B cell (primary cell): ENCODE results near the gene LRIT3. TPM values are rescaled to one million over a fixed set of nuclear protein-coding genes. Genes with fewer than 3 reads are reported as not detected.

Experiments used
- ATAC-seq: fragments of 200-7000 bp; cut with Tn5 transposase; one replicate; pipeline ENCODE4 v1.10.0; 2021; ENCODE audit warnings: low read depth, mild to moderate bottlenecking, moderate number of reproducible peaks, moderate library complexity
- CTCF ChIA-PET: fragments of 350-600 bp; sonication (Branson Sonifier 250); formaldehyde crosslinking; loops from one replicate; lab custom pipeline; 2021; ENCODE audit warnings: antibody characterized with exemption, inconsistent platforms; lab: Charles Lee
- POLR2A ChIA-PET: fragments of 350-600 bp; sonication (Branson Sonifier 250); formaldehyde crosslinking; loops from one replicate; lab custom pipeline; 2021; ENCODE audit warnings: antibody characterized with exemption; lab: Charles Lee
- DNase-seq: peaks from one replicate; pipeline ENCODE4 v3.0.0; 2013
- H2AFZ ChIP-seq: 2 replicates; pipeline ENCODE4 v1.6.1; 2012; ENCODE audit warnings: mild to moderate bottlenecking, low read depth, low read length; ENCODE audit not compliant: insufficient read depth, poor library complexity, severe bottlenecking
- H3K27ac ChIP-seq, 2 donors: 1 replicate in 1 of 2; 2 replicates in 1 of 2; pipeline ENCODE4 v1.5.1; 2012 to 2013; ENCODE audit warnings: low read length in 2 of 2, mild to moderate bottlenecking in 2 of 2, moderate library complexity in 1 of 2
- H3K27me3 ChIP-seq, 4 experiments: fragments of 200-600 bp in 1 of 4; sonication (generic) in 1 of 4; replicated peaks in 1 of 4; 1 replicate in 2 of 4; 2 replicates in 2 of 4; pipeline versions ENCODE4 v1.6.1 to v1.7.0; 2013 to 2016; ENCODE audit warnings: low read length in 3 of 4, mild to moderate bottlenecking in 2 of 4, mixed read lengths in 1 of 4, moderate library complexity in 1 of 4; ENCODE audit not compliant: insufficient read depth in 4 of 4, control insufficient read depth in 3 of 4; ENCODE audit errors: control extremely low read depth in 1 of 4
- H3K36me3 ChIP-seq, 2 experiments: replicated peaks in 1 of 2; 1 replicate in 1 of 2; 2 replicates in 1 of 2; pipeline versions ENCODE4 v1.6.1 to v1.7.1; 2013; ENCODE audit warnings: low read length in 1 of 2; ENCODE audit not compliant: insufficient read depth in 2 of 2, control insufficient read depth in 1 of 2; ENCODE audit errors: control extremely low read depth in 1 of 2, extremely low read depth in 1 of 2
- H3K4me1 ChIP-seq, 2 donors: fragments of 200-600 bp in 1 of 2; sonication (generic) in 1 of 2; 1 replicate in 1 of 2; 2 replicates in 1 of 2; pipeline versions ENCODE4 v1.5.1 to v1.6.1; 2013 to 2017; ENCODE audit warnings: low read length in 2 of 2; ENCODE audit not compliant: control insufficient read depth in 2 of 2, insufficient read depth in 2 of 2
- H3K4me2 ChIP-seq: replicated peaks from 2 replicates; pipeline ENCODE3; 2012; ENCODE audit warnings: mild to moderate bottlenecking, low read depth, low read length; ENCODE audit not compliant: poor library complexity, severe bottlenecking
- H3K4me3 ChIP-seq, 5 experiments: fragments of 200-600 bp in 1 of 5; sonication (generic) in 1 of 5; 1 replicate in 3 of 5; 2 replicates in 2 of 5; pipeline versions ENCODE4 v1.5.1 to v1.7.0; 2011 to 2016; ENCODE audit warnings: low read length in 4 of 5, mild to moderate bottlenecking in 4 of 5, low read depth in 2 of 5, control low read depth in 1 of 5, moderate library complexity in 1 of 5; ENCODE audit not compliant: insufficient read depth in 1 of 5; ENCODE audit errors: control extremely low read depth in 1 of 5, extremely low read depth in 1 of 5
- H3K79me2 ChIP-seq: fragments of 200-600 bp; sonication (generic); one replicate; pipeline ENCODE4 v1.6.0; 2016; ENCODE audit warnings: low read length; ENCODE audit not compliant: control insufficient read depth, insufficient read depth
- H3K9ac ChIP-seq: fragments of 200-600 bp; sonication (generic); 2 replicates; pipeline ENCODE4 v1.6.1; 2017; ENCODE audit warnings: mild to moderate bottlenecking, low read length, moderate library complexity
- H3K9me3 ChIP-seq, 3 donors: one replicate each; pipeline versions ENCODE4 v1.6.1 to v1.7.1; 2013; ENCODE audit warnings: low read length in 2 of 3; ENCODE audit not compliant: control insufficient read depth in 2 of 3, insufficient read depth in 1 of 3; ENCODE audit errors: control extremely low read depth in 1 of 3
- H4K20me1 ChIP-seq: 2 replicates; pipeline ENCODE4 v1.6.0; 2012; ENCODE audit warnings: mild to moderate bottlenecking, low read length; ENCODE audit not compliant: insufficient read depth, control insufficient read depth, poor library complexity, severe bottlenecking
- H3K27ac Mint-ChIP-seq: one replicate; pipeline ENCODE4 v1.8.0; 2021; ENCODE audit warnings: mixed read lengths
- H3K27me3 Mint-ChIP-seq: one replicate; pipeline ENCODE4 v1.8.0; 2021; ENCODE audit warnings: mixed read lengths
- H3K4me1 Mint-ChIP-seq: one replicate; pipeline ENCODE4 v1.8.0; 2021; ENCODE audit warnings: mixed read lengths
- H3K4me3 Mint-ChIP-seq: one replicate; pipeline ENCODE4 v1.8.0; 2021; ENCODE audit warnings: mixed read lengths
- H3K9me3 Mint-ChIP-seq: one replicate; pipeline ENCODE4 v1.8.0; 2022; ENCODE audit warnings: mixed read lengths; ENCODE audit not compliant: insufficient read depth
- EZH2 ChIP-seq: IDR thresholded peaks from 2 replicates; pipeline ENCODE4 v1.6.1; 2012; ENCODE audit warnings: borderline replicate concordance, low read depth, mild to moderate bottlenecking, moderate library complexity, low read length; ENCODE audit not compliant: insufficient read depth, poor library complexity, severe bottlenecking
- WGBS: methylation state at CpG from one replicate; pipeline ENCODE4 v1.1.5; 2013; ENCODE audit warnings: missing lambda C conversion rate; ENCODE audit not compliant: insufficient coverage; 5-methylcytosine and 5-hydroxymethylcytosine counted together
- intact Hi-C: fragments of 100-400 bp; cut with micrococcal nuclease; formaldehyde crosslinking; loops from one replicate; pipeline ENCODE4 v1.10.0; 2022
- polyA plus RNA-seq: library from polyadenylated mRNA; depleted of rRNA; stranded (reverse); fragments of >200 nt; gene quantifications from 2 replicates; pipeline ENCODE4 v1.2.3, GENCODE V29; 2012
- total RNA-seq, 2 donors: library from RNA; stranded (reverse); fragments of 120-200 nt in 1 of 2; gene quantifications; 1 replicate in 1 of 2; 2 replicates in 1 of 2; pipeline versions ENCODE4 v1.2.3 to v1.2.4, GENCODE V29; 2013 to 2022
- TF ChIP-seq, protein P1 (sequence below): fragments of 200-600 bp; IDR thresholded peaks from one replicate; pipeline ENCODE4 v1.8.0; 2022; ENCODE audit warnings: antibody characterized with exemption, mild to moderate bottlenecking

Gene LRIT3
- total and polyA plus RNA-seq, 2 donors (not counting 1 experiment from before 2014, with no cell fraction given), result 0.21 to 0.32 TPM

DNA sequence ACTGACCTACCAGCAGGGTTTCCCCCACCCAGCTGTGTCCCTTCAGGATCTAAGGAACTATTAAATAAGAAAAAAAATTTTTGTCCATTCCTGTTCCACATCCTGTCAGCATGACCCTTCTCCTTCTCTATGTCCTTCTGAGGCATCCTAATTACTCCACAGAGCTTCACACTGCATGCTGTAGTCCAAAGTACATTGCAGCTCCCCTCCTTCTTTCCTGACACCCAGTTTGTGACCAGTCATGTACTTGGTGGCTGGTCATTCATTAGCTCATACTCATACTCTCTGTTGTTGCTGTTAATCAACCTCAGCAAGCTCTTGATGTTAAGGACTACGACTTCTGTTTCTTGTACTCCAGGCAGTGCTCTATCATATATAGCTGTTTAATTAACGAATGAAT, 62.3 kb downstream of the LRIT3 start:
- Mint-ChIP-seq H3K9me3 (no peaks in the 10 kb centered on the region), H3K4me3 (no peak overlapping the region), H3K27me3 (peaks cover 34% of the 10 kb centered on the region), H3K4me1 (no peaks in the 10 kb centered on the region), H3K27ac (no peak overlapping the region)
- no peaks in the 10 kb centered on the region for H3K9me3 ChIP-seq
- intact Hi-C loops, result no loop called here
- no peaks in the 10 kb centered on the region for H4K20me1 ChIP-seq
- CTCF ChIA-PET, result no interaction called here
- H3K36me3 ChIP-seq, result no peaks in the 10 kb centered on the region
- H3K79me2 ChIP-seq, result no peaks in the 10 kb centered on the region
- no CpG with 5 or more reads among the region's 2 CpGs for WGBS
- no peak overlapping the region for H3K9ac ChIP-seq
- H3K27me3 ChIP-seq, result peaks cover 0 to 5% (median 2%) of the 10 kb centered on the region in 4 experiments
- no peak for ATAC-seq
- no peak overlapping the region for H2AFZ ChIP-seq
- no peak overlapping the region for H3K4me3 ChIP-seq
- no peak for DNase-seq
- no peaks in the 10 kb centered on the region for H3K4me1 ChIP-seq
- H3K4me2 ChIP-seq, result no peak overlapping the region
- POLR2A ChIA-PET, result no interaction called here
- TF ChIP-seq EZH2, result no peak
- TF ChIP-seq, protein P1, sequence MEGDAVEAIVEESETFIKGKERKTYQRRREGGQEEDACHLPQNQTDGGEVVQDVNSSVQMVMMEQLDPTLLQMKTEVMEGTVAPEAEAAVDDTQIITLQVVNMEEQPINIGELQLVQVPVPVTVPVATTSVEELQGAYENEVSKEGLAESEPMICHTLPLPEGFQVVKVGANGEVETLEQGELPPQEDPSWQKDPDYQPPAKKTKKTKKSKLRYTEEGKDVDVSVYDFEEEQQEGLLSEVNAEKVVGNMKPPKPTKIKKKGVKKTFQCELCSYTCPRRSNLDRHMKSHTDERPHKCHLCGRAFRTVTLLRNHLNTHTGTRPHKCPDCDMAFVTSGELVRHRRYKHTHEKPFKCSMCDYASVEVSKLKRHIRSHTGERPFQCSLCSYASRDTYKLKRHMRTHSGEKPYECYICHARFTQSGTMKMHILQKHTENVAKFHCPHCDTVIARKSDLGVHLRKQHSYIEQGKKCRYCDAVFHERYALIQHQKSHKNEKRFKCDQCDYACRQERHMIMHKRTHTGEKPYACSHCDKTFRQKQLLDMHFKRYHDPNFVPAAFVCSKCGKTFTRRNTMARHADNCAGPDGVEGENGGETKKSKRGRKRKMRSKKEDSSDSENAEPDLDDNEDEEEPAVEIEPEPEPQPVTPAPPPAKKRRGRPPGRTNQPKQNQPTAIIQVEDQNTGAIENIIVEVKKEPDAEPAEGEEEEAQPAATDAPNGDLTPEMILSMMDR, result no peak
- no peak overlapping the region for H3K27ac ChIP-seq

DNA sequence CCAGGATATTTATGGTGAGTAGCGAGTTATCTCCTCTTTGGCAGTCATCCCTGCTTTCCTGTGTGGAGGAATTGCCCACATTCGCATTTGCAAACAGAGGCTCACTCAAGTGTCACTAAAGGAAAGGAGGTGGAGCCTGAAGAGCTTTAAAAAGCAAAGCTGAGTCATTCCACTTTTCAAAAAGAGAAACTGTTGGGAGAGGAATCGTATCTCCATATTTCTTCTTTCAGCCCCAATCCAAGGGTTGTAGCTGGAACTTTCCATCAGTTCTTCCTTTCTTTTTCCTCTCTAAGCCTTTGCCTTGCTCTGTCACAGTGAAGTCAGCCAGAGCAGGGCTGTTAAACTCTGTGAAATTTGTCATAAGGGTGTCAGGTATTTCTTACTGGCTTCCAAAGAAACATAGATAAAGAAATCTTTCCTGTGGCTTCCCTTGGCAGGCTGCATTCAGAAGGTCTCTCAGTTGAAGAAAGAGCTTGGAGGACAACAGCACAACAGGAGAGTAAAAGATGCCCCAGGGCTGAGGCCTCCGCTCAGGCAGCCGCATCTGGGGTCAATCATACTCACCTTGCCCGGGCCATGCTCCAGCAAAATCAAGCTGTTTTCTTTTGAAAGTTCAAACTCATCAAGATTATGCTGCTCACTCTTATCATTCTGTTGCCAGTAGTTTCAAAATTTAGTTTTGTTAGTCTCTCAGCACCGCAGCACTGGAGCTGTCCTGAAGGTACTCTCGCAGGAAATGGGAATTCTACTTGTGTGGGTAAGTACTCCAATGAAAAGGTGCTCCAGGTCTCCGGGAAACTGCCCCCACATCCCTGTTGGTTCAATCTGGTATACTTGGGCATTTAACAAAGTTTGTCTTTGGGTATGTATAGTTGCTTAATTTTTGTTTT, 65.0 kb downstream of the LRIT3 start, which contains the start of gene EGF:
Gene EGF, plus strand, starts transcription at position 178 of the 890 bp plus-strand sequence. Its CDS starts 453 bp downstream, at position 631.
- H3K27ac Mint-ChIP-seq, result no peak within 1 kb of the TSS
- CTCF ChIA-PET, result interaction anchor here (1.1 kb wide), 1 partner anchor 12 kb away, joined by 3 read pairs; no protein-coding TSS in a partner anchor
- no peaks in the 10 kb centered on the region for H3K79me2 ChIP-seq

More for the DNA sequence above, 65.0 kb downstream of the LRIT3 start, which contains the start of gene EGF:
- no peak for ATAC-seq
- Histone ChIP-seq H3K27ac (no peak within 1 kb of the TSS), H3K4me2 (no peak within 1 kb of the TSS), H3K9ac (no peak within 1 kb of the TSS), H4K20me1 (no peaks in the 10 kb centered on the region), H2AFZ (no peak within 1 kb of the TSS), H3K27me3 (peaks cover 0 to 5% (median 2%) of the 10 kb centered on the region in 4 experiments), H3K36me3 (no peaks in the 10 kb centered on the region), H3K4me1 (no peaks in the 10 kb centered on the region), H3K9me3 (no peaks in the 10 kb centered on the region), H3K4me3 (no peak within 1 kb of the TSS)
- H3K27me3 Mint-ChIP-seq, result peaks cover 29% of the 10 kb centered on the region
- H3K9me3 Mint-ChIP-seq, result no peaks in the 10 kb centered on the region
- WGBS, result 77% methylated on average over 6 of the region's 9 CpGs
- intact Hi-C loops, result no loop called here
- DNase-seq, result no peak
- no peaks in the 10 kb centered on the region for H3K4me1 Mint-ChIP-seq
- TF ChIP-seq, protein P1, result no peak
- no peak within 1 kb of the TSS for H3K4me3 Mint-ChIP-seq
- POLR2A ChIA-PET, result no interaction called here
